ENCODE measurements around the gene LATS2. TPM values are rescaled to one million over a fixed set of nuclear protein-coding genes. Genes with fewer than 3 reads are reported as not detected.

Gene LATS2
- total and polyA plus RNA-seq, 3 donors from 2014 or later, result 35.6 to 40.2 (median 36.5) TPM

GRCh38 chr13:21101865-21102576 lies 40.6 kb upstream of the LATS2 start:
- H3K27ac ChIP-seq, result no peak overlapping the region
- H3K36me3 ChIP-seq (ENCODE audit: low read depth, missing control alignments), result no peaks in the 10 kb centered on the region
- H3K4me3 ChIP-seq, result no peak overlapping the region
- intact Hi-C loops (cut with DNase I; ENCODE audit: low total_unique reads), result no loop called here
- H3K9me3 ChIP-seq, result no peaks in the 10 kb centered on the region
- DNase-seq, result no peak
- H3K27me3 ChIP-seq, result no peaks in the 10 kb centered on the region
- H3K4me1 ChIP-seq, result no peaks in the 10 kb centered on the region
- WGBS, 2 donors, result 81 to 86% methylated on average over 11 to 12 of the region's 12 CpGs
- no peak for TF ChIP-seq CTCF (IDR thresholded peaks at IDR 0.05)
- TF ChIP-seq POLR2A (IDR thresholded peaks at IDR 0.05), result no peak

- H3K4me3 ChIP-seq, result no peak overlapping the region
- no peaks in the 10 kb centered on the region for H3K9me3 ChIP-seq
- intact Hi-C loops (cut with DNase I; ENCODE audit: low total_unique reads), result no loop called here
- no peaks in the 10 kb centered on the region for H3K36me3 ChIP-seq (ENCODE audit: low read depth, missing control alignments)
- no peaks in the 10 kb centered on the region for H3K27me3 ChIP-seq
- no peak for DNase-seq
- WGBS, 2 donors, result 84 to 89% methylated on average over 12 of the region's 12 CpGs
- H3K4me1 ChIP-seq, result no peaks in the 10 kb centered on the region
- TF ChIP-seq POLR2A (IDR thresholded peaks at IDR 0.05) (no peak), CTCF (IDR thresholded peaks at IDR 0.05) (no peak)
- H3K27ac ChIP-seq, result no peak overlapping the region
These were observed 39.8 kb upstream of the LATS2 start for GRCh38 chr13:21100994-21101757.

- TF ChIP-seq POLR2A (IDR thresholded peaks at IDR 0.05), result no peak
- TF ChIP-seq CTCF (IDR thresholded peaks at IDR 0.05), result no peak
- intact Hi-C loops (cut with DNase I; ENCODE audit: low total_unique reads), result no loop called here
- no peak for DNase-seq
- Histone ChIP-seq H3K27ac (no peak overlapping the region), H3K4me1 (no peaks in the 10 kb centered on the region), H3K9me3 (no peaks in the 10 kb centered on the region), H3K4me3 (no peak overlapping the region), H3K36me3 (ENCODE audit: low read depth, missing control alignments) (no peaks in the 10 kb centered on the region), H3K27me3 (no peaks in the 10 kb centered on the region)
- 88 to 90% methylated on average over 7 of the region's 7 CpGs for WGBS, 2 donors
These were observed 38.8 kb upstream of the LATS2 start for GRCh38 chr13:21100211-21100610.

- intact Hi-C loops (cut with DNase I; ENCODE audit: low total_unique reads), result no loop called here
- H3K36me3 ChIP-seq (ENCODE audit: low read depth, missing control alignments), result no peaks in the 10 kb centered on the region
- H3K27me3 ChIP-seq, result no peaks in the 10 kb centered on the region
- H3K9me3 ChIP-seq, result no peaks in the 10 kb centered on the region
- no peak for DNase-seq
- no peaks in the 10 kb centered on the region for H3K4me1 ChIP-seq
- TF ChIP-seq CTCF (IDR thresholded peaks at IDR 0.05) (no peak), POLR2A (IDR thresholded peaks at IDR 0.05) (no peak)
- H3K4me3 ChIP-seq, result no peak overlapping the region
- 84 to 93% methylated on average over 1 of the region's 1 CpG for WGBS, 2 donors
- H3K27ac ChIP-seq, result no peak overlapping the region
These were observed 33.9 kb upstream of the LATS2 start for GRCh38 chr13:21095311-21095710.

All from testis (tissue), 3 donors.